Neutrophil (primary cell): ENCODE measurements around the gene EVX1.

Source experiments
- H3K27ac ChIP-seq: fragments of 200-600 bp; sonication (generic); 2 replicates; pipeline ENCODE4 v1.5.1; 2016; ENCODE audit warnings: mild to moderate bottlenecking, moderate library complexity
- H3K27me3 ChIP-seq: fragments of 200-600 bp; sonication (generic); 2 replicates; pipeline ENCODE4 v1.6.0; 2016; ENCODE audit warnings: mild to moderate bottlenecking
- H3K36me3 ChIP-seq: fragments of 200-600 bp; sonication (generic); 2 replicates; pipeline ENCODE4 v1.5.1; 2017
- H3K4me1 ChIP-seq, 2 experiments: fragments of 200-600 bp in 1 of 2; sonication (generic) in 1 of 2; 1 replicate in 1 of 2; 2 replicates in 1 of 2; pipeline versions ENCODE4 v1.5.1 to v1.6.1; 2013 to 2016; ENCODE audit warnings: low read depth in 1 of 2, low read length in 1 of 2, mild to moderate bottlenecking in 1 of 2, moderate library complexity in 1 of 2; ENCODE audit not compliant: control insufficient read depth in 1 of 2, insufficient read depth in 1 of 2
- H3K4me3 ChIP-seq, 2 experiments: fragments of 200-600 bp in 1 of 2; sonication (generic) in 1 of 2; 1 replicate in 1 of 2; 2 replicates in 1 of 2; pipeline ENCODE4 v1.5.1; 2013 to 2016; ENCODE audit warnings: low read depth in 1 of 2, low read length in 1 of 2, mild to moderate bottlenecking in 1 of 2, moderate library complexity in 1 of 2
- H3K9me3 ChIP-seq: fragments of 200-600 bp; sonication (generic); 2 replicates; pipeline ENCODE4 v1.5.1; 2016
- CTCF ChIP-seq: fragments of 200-600 bp; sonication (generic); IDR thresholded peaks from 2 replicates; pipeline ENCODE4 v1.5.1; 2016; ENCODE audit warnings: antibody characterized with exemption

Gene EVX1

GRCh38 chr7:27277628-27278027 lies 35.0 kb downstream of the EVX1 start:
- no peaks in the 10 kb centered on the region for H3K36me3 ChIP-seq
- H3K27ac ChIP-seq, result no peak overlapping the region
- TF ChIP-seq CTCF, result no peak
- H3K4me1 ChIP-seq, result no peaks in the 10 kb centered on the region
- peaks cover 20% of the 10 kb centered on the region for H3K27me3 ChIP-seq
- H3K4me3 ChIP-seq, result no peak overlapping the region
- H3K9me3 ChIP-seq, result no peaks in the 10 kb centered on the region

- Histone ChIP-seq H3K36me3 (no peaks in the 10 kb centered on the region), H3K27me3 (peaks cover 61% of the 10 kb centered on the region), H3K9me3 (no peaks in the 10 kb centered on the region), H3K4me1 (no peaks in the 10 kb centered on the region), H3K4me3 (no peak overlapping the region), H3K27ac (no peak overlapping the region)
- TF ChIP-seq CTCF, result no peak
These were observed 41.0 kb downstream of the EVX1 start for GRCh38 chr7:27283558-27283957.

GRCh38 chr7:27295236-27295635 lies 52.6 kb downstream of the EVX1 start:
- Histone ChIP-seq H3K36me3 (no peaks in the 10 kb centered on the region), H3K27me3 (no peaks in the 10 kb centered on the region), H3K27ac (no peak overlapping the region), H3K4me3 (no peak overlapping the region), H3K9me3 (no peaks in the 10 kb centered on the region), H3K4me1 (no peaks in the 10 kb centered on the region)
- TF ChIP-seq CTCF, result no peak

- Histone ChIP-seq H3K4me3 (no peak overlapping the region), H3K4me1 (no peaks in the 10 kb centered on the region), H3K27me3 (no peaks in the 10 kb centered on the region), H3K9me3 (no peaks in the 10 kb centered on the region), H3K27ac (no peak overlapping the region), H3K36me3 (no peaks in the 10 kb centered on the region)
- TF ChIP-seq CTCF, result no peak
These were observed 54.8 kb downstream of the EVX1 start for GRCh38 chr7:27297356-27297755.
